Activated CD8-positive, alpha-beta T cell treated with anti-CD3 and anti-CD28 coated beads for 36 hours (primary cell): ENCODE measurements around the gene C6orf132. TPM values are rescaled to one million over a fixed set of nuclear protein-coding genes. Genes with fewer than 3 reads are reported as not detected.

ENCODE experiments used
- ATAC-seq: fragments of 200-7000 bp; cut with Tn5 transposase; one replicate; pipeline ENCODE4 v1.10.0; 2021; ENCODE audit warnings: mild to moderate bottlenecking, moderate library complexity
- CTCF ChIA-PET: fragments of 350-600 bp; sonication (Branson Sonifier 250); formaldehyde crosslinking; loops from one replicate; lab custom pipeline; 2021; ENCODE audit warnings: antibody characterized with exemption; lab: Charles Lee
- POLR2A ChIA-PET: fragments of 350-600 bp; sonication (Branson Sonifier 250); formaldehyde crosslinking; loops from one replicate; lab custom pipeline; 2021; ENCODE audit warnings: antibody characterized with exemption; lab: Charles Lee
- DNase-seq: peaks from one replicate; pipeline ENCODE4 v3.0.0-alpha.2; 2020
- H3K27ac Mint-ChIP-seq: one replicate; pipeline ENCODE4 v1.8.0; 2021; ENCODE audit warnings: mild to moderate bottlenecking, mixed read lengths
- H3K27me3 Mint-ChIP-seq: one replicate; pipeline ENCODE4 v1.8.0; 2021; ENCODE audit warnings: mixed read lengths
- H3K36me3 Mint-ChIP-seq: one replicate; pipeline ENCODE4 v1.8.0; 2021; ENCODE audit warnings: low read depth, mixed read lengths
- H3K4me1 Mint-ChIP-seq: one replicate; pipeline ENCODE4 v1.8.0; 2021; ENCODE audit warnings: low read depth, mixed read lengths
- H3K4me3 Mint-ChIP-seq: one replicate; pipeline ENCODE4 v1.8.0; 2021; ENCODE audit warnings: mild to moderate bottlenecking, moderate library complexity, mixed read lengths
- H3K9me3 Mint-ChIP-seq: one replicate; pipeline ENCODE4 v1.8.0; 2021; ENCODE audit warnings: mixed read lengths
- CTCF ChIP-seq: fragments of 200-600 bp; IDR thresholded peaks from one replicate; pipeline ENCODE4 v1.8.0; 2022; ENCODE audit warnings: antibody characterized with exemption, mild to moderate bottlenecking
- intact Hi-C: fragments of 100-400 bp; cut with micrococcal nuclease; formaldehyde crosslinking; loops from one replicate; pipeline ENCODE4 v1.10.0; 2022
- total RNA-seq, 2 experiments: library from RNA; stranded (reverse); gene quantifications; one replicate each; pipeline ENCODE4 v1.2.3, GENCODE V29; 2021

The C6orf132 gene
- total RNA-seq, 2 experiments from 2014 or later, result 0.13 to 0.18 TPM

- CTCF ChIA-PET, result interaction anchor here (4.3 kb wide), 1 partner anchor 27 kb away, joined by 16 read pairs; no protein-coding TSS in a partner anchor
- DNase-seq (no peak), ATAC-seq (no peak)
- POLR2A ChIA-PET, result no interaction called here
- intact Hi-C loops, result no loop called here
- H3K9me3 Mint-ChIP-seq, result no peaks in the 10 kb centered on the region
- H3K4me1 Mint-ChIP-seq, result peaks cover 3% of the 10 kb centered on the region
- H3K4me3 Mint-ChIP-seq, result no peak overlapping the region
- no peak overlapping the region for H3K27ac Mint-ChIP-seq
- H3K36me3 Mint-ChIP-seq, result no peaks in the 10 kb centered on the region
- H3K27me3 Mint-ChIP-seq, result no peaks in the 10 kb centered on the region
- TF ChIP-seq CTCF, result no peak
Observed at GRCh38 chr6:42131531-42131930, 10.9 kb downstream of the C6orf132 start.

GRCh38 chr6:42129360-42129676 lies 13.1 kb downstream of the C6orf132 start:
- intact Hi-C loops, result no loop called here
- no peak overlapping the region for H3K27ac Mint-ChIP-seq
- no peaks in the 10 kb centered on the region for H3K36me3 Mint-ChIP-seq
- no peak for DNase-seq
- no peaks in the 10 kb centered on the region for H3K27me3 Mint-ChIP-seq
- no peak overlapping the region for H3K4me3 Mint-ChIP-seq
- H3K4me1 Mint-ChIP-seq, result no peaks in the 10 kb centered on the region
- ATAC-seq, result no peak
- CTCF ChIA-PET, result interaction anchor here (0.6 to 2.9 kb wide), 2 partner anchors 14 to 25 kb away, joined by 3 to 14 read pairs; no protein-coding TSS in a partner anchor
- H3K9me3 Mint-ChIP-seq, result no peaks in the 10 kb centered on the region
- POLR2A ChIA-PET, result interaction anchor here (1.7 kb wide), 1 partner anchor 25 kb away, joined by 3 read pairs; no protein-coding TSS in a partner anchor
- no peak for TF ChIP-seq CTCF

DNA sequence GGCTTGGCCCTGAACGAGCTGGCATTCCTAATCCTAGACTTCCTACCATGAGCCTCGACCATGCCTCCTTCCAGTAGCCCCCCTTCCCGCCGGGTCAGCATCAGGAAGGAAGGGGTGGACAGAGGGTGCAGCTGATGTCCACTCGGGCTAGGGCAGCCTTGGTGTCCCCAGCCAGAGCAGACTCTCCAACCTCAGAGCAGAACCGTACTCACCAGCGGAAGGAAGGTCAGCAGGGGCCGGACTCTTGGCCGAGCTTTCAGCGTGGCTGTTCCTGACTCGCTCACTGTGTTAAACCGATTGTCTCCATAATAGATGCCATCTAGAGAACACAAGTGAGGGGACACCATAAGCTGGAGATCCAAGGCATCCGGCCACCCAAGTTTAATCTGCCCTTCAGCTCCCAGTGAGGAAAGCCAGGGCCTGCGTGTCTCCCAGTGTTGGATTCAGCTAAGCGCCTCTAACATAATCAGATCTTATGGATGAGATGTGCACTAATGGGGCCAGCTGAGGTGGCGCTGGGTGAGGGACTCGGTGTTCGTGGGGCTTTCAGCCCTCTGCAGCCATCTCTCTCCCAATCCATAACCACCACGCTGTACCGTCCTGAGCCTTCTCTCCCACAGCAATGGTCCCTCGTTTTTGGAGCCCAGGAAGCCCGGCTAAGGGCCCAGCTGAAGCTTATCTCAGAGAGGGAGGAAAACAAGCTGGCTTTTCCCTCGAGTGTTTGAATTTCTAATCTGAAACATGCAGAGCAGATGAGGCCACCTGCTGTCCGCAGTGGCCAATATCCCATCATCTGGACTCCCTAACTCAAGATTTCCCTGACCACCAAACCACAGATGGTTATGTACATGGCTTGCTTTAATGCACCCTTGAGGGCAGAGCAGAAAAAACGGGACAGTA lies 13.7 kb downstream of the C6orf132 start:
- POLR2A ChIA-PET, result interaction anchor here (1.7 kb wide), 1 partner anchor 24 kb away, joined by 3 read pairs; no protein-coding TSS in a partner anchor
- DNase-seq, result no peak
- Mint-ChIP-seq H3K27ac (no peak overlapping the region), H3K36me3 (no peaks in the 10 kb centered on the region), H3K9me3 (no peaks in the 10 kb centered on the region), H3K4me1 (no peaks in the 10 kb centered on the region), H3K4me3 (no peak overlapping the region), H3K27me3 (no peaks in the 10 kb centered on the region)
- intact Hi-C loops, result no loop called here
- CTCF ChIA-PET, result interaction anchor here (0.8 to 2.9 kb wide), 3 partner anchors 24 to 45 kb away, joined by 3 to 14 read pairs (median 3); partner anchors contain the start of gene GUCA1A
- no peak for ATAC-seq
- TF ChIP-seq CTCF, result no peak

DNA sequence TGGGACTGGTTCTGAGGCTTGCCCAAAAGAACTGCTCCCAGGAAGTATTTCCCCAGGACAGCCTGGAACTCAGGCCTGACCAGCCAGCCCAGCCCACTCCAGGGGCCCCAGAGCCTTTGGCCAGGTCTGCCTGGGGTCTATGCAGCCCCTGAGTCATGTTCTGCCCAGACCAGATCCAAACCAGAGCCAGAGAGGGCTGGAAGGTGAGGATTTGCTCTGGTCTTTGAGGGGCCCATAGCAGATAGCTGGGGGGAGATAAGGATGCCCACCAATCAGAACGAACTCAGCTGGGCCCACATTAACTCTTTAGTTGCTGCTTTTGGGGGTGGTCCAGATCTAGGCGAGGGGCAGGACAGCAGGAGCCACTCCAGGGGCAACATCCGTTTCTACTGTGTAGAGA lies 16.8 kb downstream of the C6orf132 start:
- intact Hi-C loops, result no loop called here
- no peaks in the 10 kb centered on the region for H3K27me3 Mint-ChIP-seq

More for the DNA sequence above, 16.8 kb downstream of the C6orf132 start:
- ATAC-seq (no peak), DNase-seq (no peak)
- Mint-ChIP-seq H3K4me3 (no peak overlapping the region), H3K4me1 (no peaks in the 10 kb centered on the region), H3K27ac (no peak overlapping the region), H3K9me3 (no peaks in the 10 kb centered on the region), H3K36me3 (no peaks in the 10 kb centered on the region)
- no peak for TF ChIP-seq CTCF
- ChIA-PET POLR2A (no interaction called here), CTCF (interaction anchor here (1.0 kb wide), 1 partner anchor 21 kb away, joined by 3 read pairs; no protein-coding TSS in a partner anchor)
